MCF 10A (cell line): Measurements from ENCODE around the gene TOP1. TPM values are rescaled to one million over a fixed set of nuclear protein-coding genes. Genes with fewer than 3 reads are reported as not detected.

Experiments used
- BruUV-seq: library from RNA; stranded (reverse); fragments of 400-500 nt; replicated peaks from 2 replicates; lab custom pipeline; 2021; lab: Mats Ljungman, UMichigan
- CTCF ChIA-PET: fragments of 300-600 bp; sonication (Branson Sonifier 250); formaldehyde crosslinking; extraction: SDS; loops from one replicate; lab custom pipeline; 2021; ENCODE audit warnings: antibody characterized with exemption, inconsistent platforms; lab: Yijun Ruan, JAX
- POLR2A ChIA-PET: fragments of 300-600, 350-650 bp; sonication (Branson Sonifier 250); formaldehyde crosslinking; extraction: SDS; loops from one replicate; lab custom pipeline; 2020; ENCODE audit warnings: antibody characterized with exemption, inconsistent platforms; lab: Yijun Ruan, JAX
- DNase-seq: peaks from one replicate; pipeline ENCODE4 v3.0.0-alpha.2; 2018; ENCODE audit not compliant: unreplicated experiment
- H3K27ac Mint-ChIP-seq: one replicate; pipeline ENCODE4 v1.8.0; 2022; ENCODE audit warnings: mild to moderate bottlenecking, low read depth, mixed read lengths; ENCODE audit not compliant: unreplicated experiment
- H3K27me3 Mint-ChIP-seq: one replicate; pipeline ENCODE4 v1.8.0; 2022; ENCODE audit warnings: mixed read lengths; ENCODE audit not compliant: insufficient read depth, unreplicated experiment
- H3K36me3 Mint-ChIP-seq: one replicate; pipeline ENCODE4 v1.8.0; 2022; ENCODE audit warnings: mild to moderate bottlenecking, moderate library complexity, mixed read lengths; ENCODE audit not compliant: insufficient read depth, unreplicated experiment
- H3K4me1 Mint-ChIP-seq: one replicate; pipeline ENCODE4 v1.8.0; 2022; ENCODE audit warnings: mixed read lengths; ENCODE audit not compliant: insufficient read depth, unreplicated experiment
- H3K4me3 Mint-ChIP-seq: one replicate; pipeline ENCODE4 v1.8.0; 2022; ENCODE audit warnings: mild to moderate bottlenecking, moderate library complexity, mixed read lengths; ENCODE audit not compliant: unreplicated experiment
- H3K9me3 Mint-ChIP-seq: one replicate; pipeline ENCODE4 v1.8.0; 2022; ENCODE audit warnings: mixed read lengths; ENCODE audit not compliant: unreplicated experiment
- CTCF ChIP-seq: fragments of 200-600 bp; IDR thresholded peaks from one replicate; pipeline ENCODE4 v1.8.0; 2022; ENCODE audit warnings: antibody characterized with exemption, mild to moderate bottlenecking; ENCODE audit not compliant: unreplicated experiment
- intact Hi-C: fragments of 100-400 bp; cut with micrococcal nuclease; formaldehyde crosslinking; loops from 2 replicates; pipeline ENCODE4 v1.14.1; 2022
- total RNA-seq: library from RNA; stranded (reverse); gene quantifications from 2 replicates; pipeline ENCODE4 v1.2.3, GENCODE V29; 2022

Gene TOP1
- total RNA-seq, 1 experiment from 2014 or later: 174 TPM

GRCh38 chr20:41080866-41081265 lies 52.2 kb downstream of the TOP1 start:
- ChIA-PET CTCF (interaction anchor here (1.2 to 12.5 kb wide), 5 partner anchors 14 to 230 kb away, joined by 3 to 248 read pairs (median 17); no protein-coding TSS in a partner anchor), POLR2A (interaction anchor here (0.7 to 1.7 kb wide), 4 partner anchors 8 to 98 kb away, joined by 3 to 6 read pairs (median 4); no protein-coding TSS in a partner anchor)
- Mint-ChIP-seq H3K27me3 (no peaks in the 10 kb centered on the region), H3K4me3 (no peak overlapping the region), H3K4me1 (peaks cover 17% of the 10 kb centered on the region), H3K9me3 (no peaks in the 10 kb centered on the region), H3K36me3 (peaks cover 88% of the 10 kb centered on the region), H3K27ac (no peak overlapping the region)
- no peak for DNase-seq
- no peak for TF ChIP-seq CTCF
- no TSS peak for BruUV-seq
- intact Hi-C loops: no loop called here

GRCh38 chr20:41081276-41081814 lies 52.7 kb downstream of the TOP1 start:
- Mint-ChIP-seq H3K4me3 (no peak overlapping the region), H3K27me3 (no peaks in the 10 kb centered on the region), H3K27ac (no peak overlapping the region), H3K9me3 (no peaks in the 10 kb centered on the region), H3K36me3 (peaks cover 93% of the 10 kb centered on the region), H3K4me1 (peaks cover 12% of the 10 kb centered on the region)
- CTCF ChIA-PET: interaction anchor here (0.5 to 12.5 kb wide), 8 partner anchors 14 to 397 kb away, joined by 3 to 248 read pairs (median 3); no protein-coding TSS in a partner anchor
- no peak for DNase-seq
- intact Hi-C loops: no loop called here
- no TSS peak for BruUV-seq
- no peak for TF ChIP-seq CTCF
- POLR2A ChIA-PET: interaction anchor here (0.7 to 1.7 kb wide), 7 partner anchors 9 to 98 kb away, joined by 3 to 6 read pairs (median 4); no protein-coding TSS in a partner anchor

GRCh38 chr20:41082306-41082705 lies 53.7 kb downstream of the TOP1 start:
- no peaks in the 10 kb centered on the region for H3K9me3 Mint-ChIP-seq
- no peak overlapping the region for H3K4me3 Mint-ChIP-seq
- ChIA-PET CTCF (interaction anchor here (3.4 to 12.5 kb wide), 3 partner anchors 13 to 114 kb away, joined by 17 to 248 read pairs (median 56); no protein-coding TSS in a partner anchor), POLR2A (interaction anchor here (0.9 to 1.6 kb wide), 5 partner anchors 10 to 90 kb away, joined by 3 to 5 read pairs (median 4); no protein-coding TSS in a partner anchor)
- intact Hi-C loops: no loop called here
- peaks cover 95% of the 10 kb centered on the region for H3K36me3 Mint-ChIP-seq
- no peak for TF ChIP-seq CTCF
- peaks cover 16% of the 10 kb centered on the region for H3K4me1 Mint-ChIP-seq
- no TSS peak for BruUV-seq
- no peak for DNase-seq
- no peak overlapping the region for H3K27ac Mint-ChIP-seq
- no peaks in the 10 kb centered on the region for H3K27me3 Mint-ChIP-seq

GRCh38 chr20:41085606-41086005 lies 57.0 kb downstream of the TOP1 start:
- Mint-ChIP-seq H3K36me3 (peaks cover 94% of the 10 kb centered on the region), H3K27ac (no peak overlapping the region), H3K4me3 (no peak overlapping the region), H3K27me3 (no peaks in the 10 kb centered on the region), H3K9me3 (no peaks in the 10 kb centered on the region), H3K4me1 (peaks cover 5% of the 10 kb centered on the region)
- DNase-seq: no peak
- BruUV-seq: no TSS peak
- ChIA-PET POLR2A (interaction anchor here (0.6 to 1.9 kb wide), 4 partner anchors 10 to 98 kb away, joined by 3 to 6 read pairs (median 4); no protein-coding TSS in a partner anchor), CTCF (interaction anchor here (0.6 to 18.0 kb wide), 7 partner anchors 10 to 254 kb away, joined by 3 to 616 read pairs (median 3); partner anchors contain the start of gene LPIN3)
- TF ChIP-seq CTCF: no peak
- intact Hi-C loops: no loop called here
